ENCODE results near the gene PROCA1. TPM values are rescaled to one million over a fixed set of nuclear protein-coding genes. Genes with fewer than 3 reads are reported as not detected.

Gene PROCA1
- total and polyA plus RNA-seq, 9 of the 15 experiments (the other 6 are each of a cell fraction or from before 2014, with no cell fraction given), result 0.78 to 16.2 (median 5.6) TPM

DNA sequence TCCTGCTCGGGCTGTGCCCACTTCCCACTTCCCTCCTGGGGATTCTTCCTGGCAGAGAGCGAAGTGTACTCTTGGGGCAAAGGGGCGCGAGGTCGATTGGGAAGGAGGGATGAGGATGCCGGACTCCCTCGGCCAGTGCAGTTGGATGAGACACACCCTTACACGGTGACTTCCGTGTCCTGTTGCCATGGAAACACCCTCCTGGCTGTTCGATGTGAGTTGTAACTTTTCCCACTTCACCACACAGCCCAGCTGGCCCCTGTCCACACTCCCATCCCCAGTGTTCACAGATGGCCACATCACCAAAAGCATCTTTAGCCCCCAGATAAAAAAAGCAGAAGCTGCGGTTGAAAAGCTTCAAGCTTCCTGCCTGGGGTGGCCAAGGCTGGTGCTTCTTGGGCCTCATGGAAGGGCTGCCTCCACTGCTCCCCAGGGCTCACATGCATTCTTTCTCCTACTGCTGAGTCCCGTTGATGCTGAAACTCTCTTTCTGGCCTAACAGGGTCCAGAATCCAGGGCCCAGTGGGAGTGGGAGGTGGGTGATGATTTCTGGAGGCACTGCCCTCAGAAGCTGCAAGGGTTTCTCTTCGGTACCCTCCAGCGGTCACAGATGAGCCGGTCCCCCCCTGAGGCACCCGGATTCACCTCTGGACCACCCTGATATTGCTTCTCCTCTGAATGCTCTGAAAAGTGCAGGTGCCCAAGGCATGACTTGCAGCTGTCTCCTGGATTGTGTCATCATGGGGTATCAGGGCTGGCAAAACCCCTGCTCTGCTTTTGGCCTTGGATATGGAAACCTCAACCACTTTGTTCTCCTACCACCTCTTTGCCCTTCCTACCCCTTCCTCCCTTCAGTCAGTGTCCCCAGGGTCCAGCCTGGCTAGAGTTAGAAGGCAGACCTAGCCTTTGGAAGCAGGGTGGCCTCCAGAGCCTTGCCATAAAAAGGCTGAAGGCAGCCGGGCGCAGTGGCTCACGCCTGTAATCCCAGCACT lies 30.0 kb upstream of the PROCA1 start (continued):
- peak; percentile 54; the same call in 1 of the 2 replicates for TF ChIP-seq E2F5 (CRISPR knock-in tag; IDR thresholded peaks at IDR 0.05)
- TF ChIP-seq RAD21 (CRISPR knock-in tag; conservative IDR thresholded peaks at IDR 0.05 in 1 of 2, IDR thresholded peaks at IDR 0.05 in 1 of 2), result no peak
- TF ChIP-seq, protein P1, sequence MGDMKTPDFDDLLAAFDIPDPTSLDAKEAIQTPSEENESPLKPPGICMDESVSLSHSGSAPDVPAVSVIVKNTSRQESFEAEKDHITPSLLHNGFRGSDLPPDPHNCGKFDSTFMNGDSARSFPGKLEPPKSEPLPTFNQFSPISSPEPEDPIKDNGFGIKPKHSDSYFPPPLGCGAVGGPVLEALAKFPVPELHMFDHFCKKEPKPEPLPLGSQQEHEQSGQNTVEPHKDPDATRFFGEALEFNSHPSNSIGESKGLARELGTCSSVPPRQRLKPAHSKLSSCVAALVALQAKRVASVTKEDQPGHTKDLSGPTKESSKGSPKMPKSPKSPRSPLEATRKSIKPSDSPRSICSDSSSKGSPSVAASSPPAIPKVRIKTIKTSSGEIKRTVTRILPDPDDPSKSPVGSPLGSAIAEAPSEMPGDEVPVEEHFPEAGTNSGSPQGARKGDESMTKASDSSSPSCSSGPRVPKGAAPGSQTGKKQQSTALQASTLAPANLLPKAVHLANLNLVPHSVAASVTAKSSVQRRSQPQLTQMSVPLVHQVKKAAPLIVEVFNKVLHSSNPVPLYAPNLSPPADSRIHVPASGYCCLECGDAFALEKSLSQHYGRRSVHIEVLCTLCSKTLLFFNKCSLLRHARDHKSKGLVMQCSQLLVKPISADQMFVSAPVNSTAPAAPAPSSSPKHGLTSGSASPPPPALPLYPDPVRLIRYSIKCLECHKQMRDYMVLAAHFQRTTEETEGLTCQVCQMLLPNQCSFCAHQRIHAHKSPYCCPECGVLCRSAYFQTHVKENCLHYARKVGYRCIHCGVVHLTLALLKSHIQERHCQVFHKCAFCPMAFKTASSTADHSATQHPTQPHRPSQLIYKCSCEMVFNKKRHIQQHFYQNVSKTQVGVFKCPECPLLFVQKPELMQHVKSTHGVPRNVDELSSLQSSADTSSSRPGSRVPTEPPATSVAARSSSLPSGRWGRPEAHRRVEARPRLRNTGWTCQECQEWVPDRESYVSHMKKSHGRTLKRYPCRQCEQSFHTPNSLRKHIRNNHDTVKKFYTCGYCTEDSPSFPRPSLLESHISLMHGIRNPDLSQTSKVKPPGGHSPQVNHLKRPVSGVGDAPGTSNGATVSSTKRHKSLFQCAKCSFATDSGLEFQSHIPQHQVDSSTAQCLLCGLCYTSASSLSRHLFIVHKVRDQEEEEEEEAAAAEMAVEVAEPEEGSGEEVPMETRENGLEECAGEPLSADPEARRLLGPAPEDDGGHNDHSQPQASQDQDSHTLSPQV (IDR thresholded peaks at IDR 0.05), result 0 out of 2 replicates have a peak, but pooled peaks have one; percentile 35
- TF ChIP-seq GATA2 (CRISPR knock-in tag; IDR thresholded peaks at IDR 0.05), result peak; percentile 60; the same call in 1 of the 2 replicates
- peak; percentile 43; the same call in 1 of the 2 replicates for TF ChIP-seq BHLHE40 (IDR thresholded peaks at IDR 0.05; ENCODE audit: low read length)
- peak in 1 of 2 experiments; percentile 57; a peak in 1 of 4 replicates for TF ChIP-seq MLLT1 (IDR thresholded peaks at IDR 0.05)
- 0 out of 2 replicates have a peak, but pooled peaks have one; percentile 54 for TF ChIP-seq ZNF644 (tag; IDR thresholded peaks at IDR 0.05; ENCODE audit: low read depth)
- TF ChIP-seq ZNF695 (CRISPR knock-in tag; IDR thresholded peaks at IDR 0.05), result no peak
- TF ChIP-seq ZNF232 (CRISPR knock-in tag; IDR thresholded peaks at IDR 0.05), result no peak
- no peak for TF ChIP-seq BACH1 (tag; IDR thresholded peaks at IDR 0.05)
- no peak for TF ChIP-seq NFE2L1 (tag; IDR thresholded peaks at IDR 0.05; ENCODE audit: borderline replicate concordance, low read depth)
- peak; percentile 89 for TF ChIP-seq ZNF766 (CRISPR knock-in tag; conservative IDR thresholded peaks at IDR 0.05)
- no peak for TF ChIP-seq HMG20B (CRISPR knock-in tag; IDR thresholded peaks at IDR 0.05)
- TF ChIP-seq CGGBP1 (CRISPR knock-in tag; IDR thresholded peaks at IDR 0.05), result no peak
- no peak for TF ChIP-seq ZNF124 (CRISPR knock-in tag; IDR thresholded peaks at IDR 0.05)
- no peak for TF ChIP-seq RBM17 (IDR thresholded peaks at IDR 0.05; ENCODE audit: borderline replicate concordance, low read depth, low read length)
